Liver (tissue), 3 donors: ENCODE measurements around the gene TMEM161A.

Experiments
- CTCF ChIP-seq: fragments of 150-350 bp; IDR thresholded peaks from 2 replicates; pipeline ENCODE4 v1.5.1; 2017; ENCODE audit warnings: improper control_type of control experiment, low read depth, low read length; ENCODE audit not compliant: missing input control
- NR2F2 ChIP-seq: IDR thresholded peaks from 2 replicates; pipeline ENCODE4 v1.6.1; 2016; ENCODE audit warnings: antibody characterized with exemption
- REST ChIP-seq: IDR thresholded peaks from 2 replicates; pipeline ENCODE4 v1.6.1; 2016; ENCODE audit warnings: antibody characterized with exemption, mild to moderate bottlenecking
- donor health status: healthy.
- donor health status: healthy.

DNA sequence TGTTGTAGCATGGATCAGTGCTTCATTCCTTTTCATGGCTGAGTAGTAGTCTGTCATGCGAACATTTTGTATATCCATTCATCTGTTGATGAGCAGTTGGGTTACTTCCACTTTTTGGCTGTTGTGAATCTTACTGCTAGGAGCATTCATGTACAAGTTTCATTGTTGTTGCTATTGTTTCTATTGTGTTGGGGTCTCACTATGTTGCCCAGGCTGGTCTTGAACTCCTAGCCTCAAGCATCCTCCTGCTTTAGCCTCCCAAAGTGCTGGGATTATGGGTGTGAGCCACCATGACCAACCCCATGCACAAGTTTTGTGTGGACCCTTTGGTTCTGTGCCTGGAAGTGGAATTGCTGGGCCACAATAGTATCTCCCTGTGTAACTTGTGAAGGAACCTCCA lies 58.7 kb downstream of the TMEM161A start:
- TF ChIP-seq CTCF, result no peak
- no peak for TF ChIP-seq REST
- no peak for TF ChIP-seq NR2F2
